ENCODE measurements around the gene EIF2B1. TPM values are rescaled to one million over a fixed set of nuclear protein-coding genes. Genes with fewer than 3 reads are reported as not detected.

The EIF2B1 gene
- total RNA-seq, 1 donor from 2014 or later = 85.1 TPM

GRCh38 chr12:123571343-123571813 lies 62.1 kb downstream of the EIF2B1 start:
- Histone ChIP-seq H3K79me2 (ENCODE audit: low read depth) (no peaks in the 10 kb centered on the region), H2AFZ (replicated peaks) (peak overlapping the region; percentile 93), H3K4me3 (no peak overlapping the region), H3K9ac (no peak overlapping the region), H3K9me3 (ENCODE audit: low read depth) (no peaks in the 10 kb centered on the region), H3K27me3 (no peaks in the 10 kb centered on the region), H4K20me1 (ENCODE audit: low read depth) (no peaks in the 10 kb centered on the region), H3K4me2 (peak overlapping the region; percentile 19), H3F3A (ENCODE audit: low read depth) (no peaks in the 10 kb centered on the region), H3K27ac (no peak overlapping the region), H3K4me1 (no peaks in the 10 kb centered on the region), H3K36me3 (no peaks in the 10 kb centered on the region)
- H3K9me3 Mint-ChIP-seq = no peaks in the 10 kb centered on the region
- peaks cover 8% of the 10 kb centered on the region for H3K27me3 Mint-ChIP-seq (ENCODE audit: insufficient read depth, low read depth)
- DNase-seq (ENCODE audit: low spot score) = peak; percentile 34
- no peak overlapping the region for H3K4me3 Mint-ChIP-seq
- peaks cover 17% of the 10 kb centered on the region for H3K4me1 Mint-ChIP-seq
- H3K27ac Mint-ChIP-seq = peak overlapping the region; percentile 73
- TF ChIP-seq EZH2phosphoT487 (IDR thresholded peaks at IDR 0.05) (no peak), CTCF (IDR thresholded peaks at IDR 0.05) (no peak), EZH2 (IDR thresholded peaks at IDR 0.05) (no peak)
- no peaks in the 10 kb centered on the region for H3K36me3 Mint-ChIP-seq

Small RNA genes lying within 50 kb of the gene (small RNA-seq; reads per million reads assigned to genes)
- gene SNORA9B = 1.4 reads per million, percentile 84 among the genes with 10 or more reads in this experiment

Other genes starting within 250 kb of the EIF2B1 start
- 28.7 and 46.5 TPM in 2 replicates for gene KMT5A, start 249.6 kb downstream of the EIF2B1 start, total RNA-seq (ENCODE audit: low replicate concordance)
- 1.1 TPM in 2 replicates for gene RILPL2, start 197.0 kb downstream of the EIF2B1 start, total RNA-seq (ENCODE audit: low replicate concordance)
- 12.6 and 30.3 TPM in 2 replicates for gene SNRNP35, start 175.5 kb downstream of the EIF2B1 start, total RNA-seq (ENCODE audit: low replicate concordance)
- gene RILPL1, start 100.0 kb downstream of the EIF2B1 start, total RNA-seq (ENCODE audit: low replicate concordance) = 13.8 and 16.7 TPM in 2 replicates
- 134 and 175 TPM in 2 replicates for gene TMED2, start 49.1 kb downstream of the EIF2B1 start, total RNA-seq (ENCODE audit: low replicate concordance)
- 41.7 and 55.3 TPM in 2 replicates for gene DDX55, start 31.6 kb downstream of the EIF2B1 start, total RNA-seq (ENCODE audit: low replicate concordance)
- 44.3 and 50.9 TPM in 2 replicates for gene GTF2H3, start 143 bp upstream of the EIF2B1 start, total RNA-seq (ENCODE audit: low replicate concordance)
- gene TCTN2, start 37.4 kb upstream of the EIF2B1 start, total RNA-seq (ENCODE audit: low replicate concordance) = 15.6 and 15.8 TPM in 2 replicates
- gene ATP6V0A2, start 78.7 kb upstream of the EIF2B1 start, total RNA-seq (ENCODE audit: low replicate concordance) = 43.1 and 44.4 TPM in 2 replicates
- gene DNAH10, start 128.6 kb upstream of the EIF2B1 start, total RNA-seq (ENCODE audit: low replicate concordance) = 0.26 and 0.31 TPM in 2 replicates